Measurements from ENCODE around the gene G6PC1.

Gene G6PC1

DNA sequence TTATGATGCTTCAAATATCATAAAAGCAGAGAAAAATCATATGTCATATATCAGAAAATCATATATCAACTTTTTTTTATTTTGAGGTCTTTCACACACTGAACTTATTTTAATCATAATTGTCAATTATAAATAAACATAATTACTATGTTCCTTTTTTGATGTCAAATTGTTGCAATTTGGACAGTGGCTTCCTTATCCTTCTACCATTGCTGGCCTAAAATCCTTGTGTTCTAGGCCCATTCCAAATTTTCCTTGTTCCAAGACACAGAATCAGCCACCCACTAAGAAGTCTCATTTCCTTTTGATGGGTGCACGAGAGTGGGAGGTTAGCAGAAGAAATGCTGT lies 28.9 kb downstream of the G6PC1 start:
- in situ Hi-C loops (cut with MboI; ENCODE audit: low sequenced_read_pairs): loop anchor here (5.0 to 25.0 kb wide), 2 partner anchors 97 to 217 kb away; partner anchors contain the start of gene PSME3

DNA sequence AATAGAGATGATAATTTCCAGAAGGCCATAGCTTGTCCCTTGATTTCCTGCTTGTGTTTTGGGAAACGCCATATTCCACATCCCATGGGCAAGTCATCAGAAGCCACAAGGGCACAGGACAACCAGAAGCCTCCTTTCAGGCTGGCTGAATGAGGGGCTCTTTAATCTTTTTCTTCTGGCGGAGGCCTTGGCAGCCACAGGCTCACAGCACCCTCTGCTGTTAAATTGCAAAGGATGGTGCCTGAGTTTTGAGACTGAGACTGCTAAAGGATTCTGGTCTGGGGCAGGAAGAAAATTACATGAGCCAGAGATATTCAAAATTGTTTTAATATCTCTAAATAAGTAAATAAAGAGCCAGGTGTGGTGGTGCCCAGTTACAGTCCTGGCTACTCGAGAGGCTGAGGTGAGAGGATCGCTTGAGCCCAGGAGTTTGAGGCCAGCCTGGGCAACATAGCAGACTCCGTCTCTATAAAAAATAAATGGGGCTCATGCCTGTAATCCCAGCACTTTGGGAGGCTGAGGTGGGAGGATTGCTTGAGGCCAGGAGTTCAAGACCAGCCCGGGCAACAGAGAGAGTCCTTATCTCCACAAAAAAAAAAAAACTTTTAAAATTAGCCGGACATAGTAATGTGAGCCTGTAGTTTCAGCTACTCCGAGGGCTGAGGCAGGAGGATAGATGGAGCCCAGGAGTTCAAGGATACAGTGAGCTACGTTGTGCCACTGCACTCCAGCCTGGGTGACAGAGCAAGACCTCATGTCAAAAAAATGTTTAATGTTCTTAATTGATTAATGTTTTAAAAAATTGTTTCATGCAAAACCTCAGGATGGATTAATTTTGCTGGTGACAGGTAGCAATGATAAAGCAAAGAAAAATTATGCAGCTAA lies 37.4 kb downstream of the G6PC1 start:
- in situ Hi-C loops (cut with MboI; ENCODE audit: low sequenced_read_pairs): loop anchor here (25.0 kb wide), 1 partner anchor 226 kb away; no protein-coding TSS in a partner anchor

DNA sequence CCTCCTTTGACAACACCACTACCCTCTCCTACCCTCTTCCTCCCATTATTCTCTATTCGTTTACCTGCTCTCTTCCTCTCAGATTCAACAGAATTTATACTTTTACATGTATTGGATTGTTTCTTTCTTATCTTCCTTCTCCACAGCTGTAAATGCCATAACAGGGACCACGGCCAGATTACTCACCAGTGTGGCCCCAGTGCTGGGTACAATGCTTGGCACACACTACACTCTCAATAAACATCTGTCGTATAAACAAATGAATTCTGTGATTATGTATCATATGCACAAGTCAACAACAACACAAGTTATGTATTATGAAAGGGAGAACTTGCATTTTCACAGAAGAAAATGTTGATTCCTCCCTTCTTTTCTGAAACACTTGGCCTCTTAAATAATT lies 43.6 kb downstream of the G6PC1 start:
- in situ Hi-C loops (cut with MboI; ENCODE audit: low sequenced_read_pairs): loop anchor here (25.0 kb wide), 1 partner anchor 232 kb away; no protein-coding TSS in a partner anchor

DNA sequence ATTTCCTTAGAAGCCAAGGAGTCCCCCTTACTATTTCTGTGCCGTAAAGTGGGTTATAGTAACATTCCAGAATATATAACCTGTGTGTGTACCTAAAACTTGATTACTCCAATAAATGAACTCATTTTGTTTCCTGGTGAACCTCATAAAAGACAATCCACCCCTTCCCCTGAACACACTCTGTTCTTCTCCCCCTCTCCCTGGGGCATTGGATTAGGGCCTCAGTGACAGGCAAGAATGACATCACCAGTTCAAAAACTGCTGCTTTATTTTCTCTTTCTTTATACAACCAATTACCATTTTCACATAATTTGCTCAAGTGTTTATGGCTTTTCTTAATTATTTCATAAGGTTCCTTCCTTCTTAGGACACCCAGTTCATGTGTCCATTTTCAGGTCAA lies 46.2 kb downstream of the G6PC1 start:
- in situ Hi-C loops (cut with MboI; ENCODE audit: low sequenced_read_pairs): loop anchor here (25.0 kb wide), 1 partner anchor 235 kb away; no protein-coding TSS in a partner anchor

DNA sequence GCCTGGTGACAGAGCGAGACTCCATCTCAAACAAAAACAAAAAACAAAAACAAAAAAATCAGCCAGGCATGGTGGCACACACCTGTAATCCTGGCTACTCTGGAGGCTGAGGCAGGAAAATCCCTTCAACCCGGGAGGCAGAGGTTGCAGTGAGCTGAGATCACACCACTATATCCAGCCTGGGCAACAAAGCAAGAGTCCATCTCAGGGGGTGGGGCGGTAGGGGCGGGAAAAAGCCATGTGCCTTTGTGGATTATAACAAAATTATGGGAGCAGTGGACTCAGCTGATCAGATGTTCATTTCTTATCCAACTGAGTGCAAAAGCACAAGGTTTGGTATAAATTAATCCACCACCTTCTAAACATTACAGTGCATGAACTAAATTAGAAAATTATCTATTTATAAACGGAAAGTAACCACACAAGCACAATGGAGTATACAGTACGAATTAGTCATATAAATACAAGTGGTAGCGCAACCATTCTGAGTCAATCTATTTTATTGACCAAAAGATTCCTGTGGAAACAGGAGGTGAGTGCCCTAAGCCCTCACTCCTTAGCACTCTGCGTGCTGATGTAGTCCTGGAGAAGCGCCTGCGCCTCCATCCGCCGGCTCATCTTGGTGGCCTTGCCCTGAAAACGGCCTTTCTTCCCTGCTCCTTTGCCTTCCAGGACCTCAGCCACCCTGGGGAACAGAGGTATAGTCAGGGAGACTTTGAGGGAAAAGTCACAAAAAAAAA lies 49.6 kb downstream of the G6PC1 start:
- in situ Hi-C loops (cut with MboI; ENCODE audit: low sequenced_read_pairs): no loop called here

All from HL-60/S4 treated with retinoic acid at 250 ng/mL for 4 days and 3 days (cell line).